Activated naive CD4-positive, alpha-beta T cell treated with anti-CD3 and anti-CD28 coated beads, Interleukin-2, amount 10 ng/mL, durations not matched to agents 7 days and 5 days (primary cell): ENCODE data around the gene LAMB3.

Experiments used
- CTCF ChIA-PET: fragments of 350-600 bp; sonication (Branson Sonifier 250); formaldehyde crosslinking; loops from one replicate; lab custom pipeline; 2021; ENCODE audit warnings: antibody characterized with exemption; lab: Charles Lee
- DNase-seq: peaks from one replicate; pipeline ENCODE4 v3.0.0-alpha.2; 2020
- H3K27ac Mint-ChIP-seq: one replicate; pipeline ENCODE4 v1.8.0; 2021; ENCODE audit warnings: mild to moderate bottlenecking, moderate library complexity, mixed read lengths
- H3K27me3 Mint-ChIP-seq: one replicate; pipeline ENCODE4 v1.8.0; 2021; ENCODE audit warnings: mild to moderate bottlenecking, mixed read lengths
- H3K36me3 Mint-ChIP-seq: one replicate; pipeline ENCODE4 v1.8.0; 2021; ENCODE audit warnings: mixed read lengths
- H3K4me1 Mint-ChIP-seq: one replicate; pipeline ENCODE4 v1.8.0; 2021; ENCODE audit warnings: mixed read lengths
- H3K4me3 Mint-ChIP-seq: one replicate; pipeline ENCODE4 v1.8.0; 2021; ENCODE audit warnings: mild to moderate bottlenecking, moderate library complexity, mixed read lengths
- H3K9me3 Mint-ChIP-seq: one replicate; pipeline ENCODE4 v1.8.0; 2021; ENCODE audit warnings: mixed read lengths

LAMB3 gene

GRCh38 chr1:209614906-209615305 lies 37.3 kb downstream of the LAMB3 start:
- Mint-ChIP-seq H3K36me3 (no peaks in the 10 kb centered on the region), H3K27me3 (peaks cover 21% of the 10 kb centered on the region), H3K4me1 (peaks cover 37% of the 10 kb centered on the region), H3K27ac (no peak overlapping the region), H3K9me3 (no peaks in the 10 kb centered on the region), H3K4me3 (no peak overlapping the region)
- no peak for DNase-seq
- CTCF ChIA-PET = interaction anchor here (1.0 to 4.1 kb wide), 3 partner anchors 8 to 47 kb away, joined by 3 to 27 read pairs (median 3); no protein-coding TSS in a partner anchor

- CTCF ChIA-PET = interaction anchor here (1.6 to 2.1 kb wide), 2 partner anchors 11 to 46 kb away, joined by 3 to 7 read pairs; no protein-coding TSS in a partner anchor
- H3K9me3 Mint-ChIP-seq = no peaks in the 10 kb centered on the region
- H3K4me1 Mint-ChIP-seq = peaks cover 33% of the 10 kb centered on the region
- no peaks in the 10 kb centered on the region for H3K36me3 Mint-ChIP-seq
- peaks cover 21% of the 10 kb centered on the region for H3K27me3 Mint-ChIP-seq
- H3K27ac Mint-ChIP-seq = no peak overlapping the region
- no peak for DNase-seq
- H3K4me3 Mint-ChIP-seq = no peak overlapping the region
These were observed 38.1 kb downstream of the LAMB3 start for GRCh38 chr1:209614151-209614420.

GRCh38 chr1:209613400-209614150 lies 38.6 kb downstream of the LAMB3 start:
- no peaks in the 10 kb centered on the region for H3K9me3 Mint-ChIP-seq
- H3K27ac Mint-ChIP-seq = no peak overlapping the region
- H3K4me3 Mint-ChIP-seq = no peak overlapping the region
- CTCF ChIA-PET = interaction anchor here (1.3 to 2.1 kb wide), 4 partner anchors 11 to 45 kb away, joined by 3 to 7 read pairs (median 4); no protein-coding TSS in a partner anchor
- no peak for DNase-seq
- peaks cover 21% of the 10 kb centered on the region for H3K27me3 Mint-ChIP-seq
- no peaks in the 10 kb centered on the region for H3K36me3 Mint-ChIP-seq
- peaks cover 28% of the 10 kb centered on the region for H3K4me1 Mint-ChIP-seq

- CTCF ChIA-PET = interaction anchor here (1.3 to 2.1 kb wide), 4 partner anchors 10 to 37 kb away, joined by 3 to 7 read pairs (median 4); no protein-coding TSS in a partner anchor
- Mint-ChIP-seq H3K4me3 (no peak overlapping the region), H3K9me3 (no peaks in the 10 kb centered on the region), H3K36me3 (no peaks in the 10 kb centered on the region), H3K4me1 (peaks cover 26% of the 10 kb centered on the region), H3K27ac (no peak overlapping the region), H3K27me3 (peaks cover 21% of the 10 kb centered on the region)
- no peak for DNase-seq
These were observed 39.4 kb downstream of the LAMB3 start for GRCh38 chr1:209612646-209613399.

- no peaks in the 10 kb centered on the region for H3K9me3 Mint-ChIP-seq
- H3K4me1 Mint-ChIP-seq = peaks cover 26% of the 10 kb centered on the region
- no peaks in the 10 kb centered on the region for H3K36me3 Mint-ChIP-seq
- CTCF ChIA-PET = interaction anchor here (0.9 to 2.1 kb wide), 10 partner anchors 9 to 137 kb away, joined by 3 to 7 read pairs (median 4); no protein-coding TSS in a partner anchor
- DNase-seq = peak; percentile 38
- peaks cover 21% of the 10 kb centered on the region for H3K27me3 Mint-ChIP-seq
- H3K27ac Mint-ChIP-seq = no peak overlapping the region
- H3K4me3 Mint-ChIP-seq = no peak overlapping the region
These were observed 40.3 kb downstream of the LAMB3 start for GRCh38 chr1:209611771-209612570.

- H3K27me3 Mint-ChIP-seq = peaks cover 16% of the 10 kb centered on the region
- no peak overlapping the region for H3K27ac Mint-ChIP-seq
- H3K4me3 Mint-ChIP-seq = no peak overlapping the region
- CTCF ChIA-PET = interaction anchor here (1.0 to 1.5 kb wide), 3 partner anchors 9 to 45 kb away, joined by 3 read pairs; no protein-coding TSS in a partner anchor
- no peak for DNase-seq
- H3K36me3 Mint-ChIP-seq = no peaks in the 10 kb centered on the region
- H3K4me1 Mint-ChIP-seq = peaks cover 26% of the 10 kb centered on the region
- no peaks in the 10 kb centered on the region for H3K9me3 Mint-ChIP-seq
These were observed 41.7 kb downstream of the LAMB3 start for GRCh38 chr1:209610631-209610905.

- peaks cover 10% of the 10 kb centered on the region for H3K27me3 Mint-ChIP-seq
- H3K36me3 Mint-ChIP-seq = no peaks in the 10 kb centered on the region
- peaks cover 27% of the 10 kb centered on the region for H3K4me1 Mint-ChIP-seq
- CTCF ChIA-PET = interaction anchor here (0.8 to 3.1 kb wide), 4 partner anchors 9 to 140 kb away, joined by 3 to 11 read pairs (median 3); no protein-coding TSS in a partner anchor
- H3K4me3 Mint-ChIP-seq = no peak overlapping the region
- H3K9me3 Mint-ChIP-seq = no peaks in the 10 kb centered on the region
- no peak overlapping the region for H3K27ac Mint-ChIP-seq
- no peak for DNase-seq
These were observed 42.2 kb downstream of the LAMB3 start for GRCh38 chr1:209609791-209610630.

- CTCF ChIA-PET = interaction anchor here (0.8 to 3.1 kb wide), 4 partner anchors 18 to 140 kb away, joined by 3 to 11 read pairs (median 6); no protein-coding TSS in a partner anchor
- Mint-ChIP-seq H3K4me3 (no peak overlapping the region), H3K9me3 (no peaks in the 10 kb centered on the region), H3K36me3 (no peaks in the 10 kb centered on the region), H3K27me3 (peaks cover 4% of the 10 kb centered on the region), H3K4me1 (peaks cover 30% of the 10 kb centered on the region), H3K27ac (no peak overlapping the region)
- DNase-seq = no peak
These were observed 43.0 kb downstream of the LAMB3 start for GRCh38 chr1:209609041-209609790.

- CTCF ChIA-PET = interaction anchor here (1.0 to 3.1 kb wide), 6 partner anchors 8 to 141 kb away, joined by 3 to 11 read pairs (median 6); no protein-coding TSS in a partner anchor
- peaks cover 21% of the 10 kb centered on the region for H3K4me1 Mint-ChIP-seq
- H3K4me3 Mint-ChIP-seq = no peak overlapping the region
- no peak for DNase-seq
- peak overlapping the region; percentile 56 for H3K27ac Mint-ChIP-seq
- H3K27me3 Mint-ChIP-seq = no peaks in the 10 kb centered on the region
- H3K36me3 Mint-ChIP-seq = no peaks in the 10 kb centered on the region
- no peaks in the 10 kb centered on the region for H3K9me3 Mint-ChIP-seq
These were observed 44.4 kb downstream of the LAMB3 start for GRCh38 chr1:209607795-209608178.

- Mint-ChIP-seq H3K36me3 (no peaks in the 10 kb centered on the region), H3K4me3 (no peak overlapping the region), H3K27me3 (no peaks in the 10 kb centered on the region), H3K27ac (no peak overlapping the region), H3K9me3 (no peaks in the 10 kb centered on the region), H3K4me1 (peaks cover 15% of the 10 kb centered on the region)
- no peak for DNase-seq
- CTCF ChIA-PET = interaction anchor here (1.0 to 3.1 kb wide), 6 partner anchors 8 to 141 kb away, joined by 3 to 11 read pairs (median 6); no protein-coding TSS in a partner anchor
These were observed 45.0 kb downstream of the LAMB3 start for GRCh38 chr1:209607102-209607794.

GRCh38 chr1:209603877-209604276 lies 48.3 kb downstream of the LAMB3 start:
- Mint-ChIP-seq H3K9me3 (no peaks in the 10 kb centered on the region), H3K4me3 (no peak overlapping the region), H3K36me3 (no peaks in the 10 kb centered on the region), H3K27ac (no peak overlapping the region), H3K27me3 (peaks cover 4% of the 10 kb centered on the region), H3K4me1 (peaks cover 4% of the 10 kb centered on the region)
- DNase-seq = no peak
- CTCF ChIA-PET = interaction anchor here (0.7 to 7.4 kb wide), 8 partner anchors 9 to 145 kb away, joined by 3 to 62 read pairs (median 9); no protein-coding TSS in a partner anchor
